ENCODE data around the gene KRT222. TPM values are rescaled to one million over a fixed set of nuclear protein-coding genes. Genes with fewer than 3 reads are reported as not detected.

The KRT222 gene
- total and polyA plus RNA-seq, 2 of the 13 experiments (the other 11 are each of a cell fraction or from before 2014, with no cell fraction given): not detected

- Histone ChIP-seq H3K4me1 (ENCODE audit: insufficient read depth, low read length) (peaks cover 44% of the 10 kb centered on the region), H4K20me1 (ENCODE audit: insufficient read depth, low read length) (no peaks in the 10 kb centered on the region; the same call in 1 of the 2 replicates), H3K27ac (ENCODE audit: extremely low read length, insufficient read depth, low read length) (no peak overlapping the region), H2AFZ (ENCODE audit: low read length) (no peak overlapping the region), H3K9ac (ENCODE audit: insufficient read depth, low read depth, low read length) (no peak overlapping the region; the same call in 1 of the 2 replicates), H3K36me3 (replicated peaks in 1 of 2; ENCODE audit: control insufficient read depth in 1 of 2, insufficient read depth in 2 of 2, low read length in 2 of 2) (peaks cover 4 to 45% of the 10 kb centered on the region in 2 experiments), H3K79me2 (ENCODE audit: insufficient read depth, low read length) (peaks cover 58% of the 10 kb centered on the region), H3K4me2 (ENCODE audit: low read depth, low read length) (peak overlapping the region; percentile 84), H3K9me3 (ENCODE audit: low read length) (no peaks in the 10 kb centered on the region), H3K4me3 (replicated peaks in 1 of 3; ENCODE audit: insufficient read depth in 1 of 3, low read depth in 2 of 3, low read length in 3 of 3) (0 out of 6 replicates have a peak overlapping the region, but pooled peaks of 1 of the 3 experiments have one; percentile 97), H3K27me3 (ENCODE audit: control insufficient read depth in 1 of 2, insufficient read depth in 2 of 2, low read length in 2 of 2) (no peaks in the 10 kb centered on the region; a peak in 1 of 5 replicates)
- no peak for ATAC-seq
- in situ Hi-C loops (cut with HindIII; ENCODE audit: extremely low pct_ligation_motif_present, low pct_unique_long_range_greater_than_20kb) (no loop called here), intact Hi-C loops (cut with micrococcal nuclease; ENCODE audit: unreplicated experiment) (no loop called here)
- ChIA-PET POLR2A (interaction anchor here (0.6 to 1.4 kb wide), 2 partner anchors 446 to 1033 kb away, joined by 3 to 4 read pairs; no protein-coding TSS in a partner anchor), CTCF (ENCODE audit: low intra/inter-chr PET ratio, low total read pairs) (no interaction called here)
- TF ChIP-seq NPAS2 (CRISPR knock-in tag; IDR thresholded peaks at IDR 0.05; ENCODE audit: borderline replicate concordance): no peak
- 0 out of 2 replicates have a peak, but pooled peaks have one; percentile 30 for TF ChIP-seq RBFOX2 (IDR thresholded peaks at IDR 0.05; ENCODE audit: low read depth, low read length)
- no peak for FAIRE-seq
- DNase-seq (ENCODE audit: low spot score): no peak
- BruUV-seq (replicated peaks): no TSS peak
These were observed 19.7 kb downstream of the KRT222 start for GRCh38 chr17:40645291-40645690.

- Histone ChIP-seq H3K27me3 (ENCODE audit: control insufficient read depth in 1 of 2, insufficient read depth in 2 of 2, low read length in 2 of 2) (no peaks in the 10 kb centered on the region), H3K4me2 (ENCODE audit: low read depth, low read length) (no peak overlapping the region), H3K4me3 (replicated peaks in 1 of 3; ENCODE audit: insufficient read depth in 1 of 3, low read depth in 2 of 3, low read length in 3 of 3) (no peak overlapping the region), H3K36me3 (replicated peaks in 1 of 2; ENCODE audit: control insufficient read depth in 1 of 2, insufficient read depth in 2 of 2, low read length in 2 of 2) (peaks cover 25 to 93% of the 10 kb centered on the region in 2 experiments), H3K9ac (ENCODE audit: insufficient read depth, low read depth, low read length) (no peak overlapping the region), H4K20me1 (ENCODE audit: insufficient read depth, low read length) (no peaks in the 10 kb centered on the region; the same call in 1 of the 2 replicates), H3K79me2 (ENCODE audit: insufficient read depth, low read length) (peaks cover 30% of the 10 kb centered on the region), H3K4me1 (ENCODE audit: insufficient read depth, low read length) (peaks cover 10% of the 10 kb centered on the region), H2AFZ (ENCODE audit: low read length) (no peak overlapping the region), H3K27ac (ENCODE audit: extremely low read length, insufficient read depth, low read length) (no peak overlapping the region), H3K9me3 (ENCODE audit: low read length) (no peaks in the 10 kb centered on the region)
- CTCF ChIA-PET (ENCODE audit: low intra/inter-chr PET ratio, low total read pairs): no interaction called here
- no peak for ATAC-seq
- POLR2A ChIA-PET: no interaction called here
- no peak for FAIRE-seq
- no peak for DNase-seq (ENCODE audit: low spot score)
- WGBS (ENCODE audit: low lambda C conversion rate): 95% methylated on average over 2 of the region's 2 CpGs
- BruUV-seq (replicated peaks): no TSS peak
- TF ChIP-seq MTF1 (CRISPR knock-in tag; IDR thresholded peaks at IDR 0.05) (no peak), FOXK1 (CRISPR knock-in tag; IDR thresholded peaks at IDR 0.05; ENCODE audit: borderline replicate concordance, low read depth) (no peak), ZNF333 (CRISPR knock-in tag; IDR thresholded peaks at IDR 0.05; ENCODE audit: borderline replicate concordance) (no peak), ZNF574 (CRISPR knock-in tag; IDR thresholded peaks at IDR 0.05) (no peak)
- in situ Hi-C loops (cut with HindIII; ENCODE audit: extremely low pct_ligation_motif_present, low pct_unique_long_range_greater_than_20kb): no loop called here
- intact Hi-C loops (cut with micrococcal nuclease; ENCODE audit: unreplicated experiment): no loop called here
These were observed 27.0 kb downstream of the KRT222 start for GRCh38 chr17:40637931-40638330.

All from HepG2 (cell line).